ENCODE measurements around the gene DNPEP. TPM values are rescaled to one million over a fixed set of nuclear protein-coding genes. Genes with fewer than 3 reads are reported as not detected.
A peak's percentile ranks its signal among the peaks of the same experiment; 100 is the strongest.

DNPEP gene
- total RNA-seq, 2 donors from 2014 or later, result 42.7 to 51.2 TPM

DNA sequence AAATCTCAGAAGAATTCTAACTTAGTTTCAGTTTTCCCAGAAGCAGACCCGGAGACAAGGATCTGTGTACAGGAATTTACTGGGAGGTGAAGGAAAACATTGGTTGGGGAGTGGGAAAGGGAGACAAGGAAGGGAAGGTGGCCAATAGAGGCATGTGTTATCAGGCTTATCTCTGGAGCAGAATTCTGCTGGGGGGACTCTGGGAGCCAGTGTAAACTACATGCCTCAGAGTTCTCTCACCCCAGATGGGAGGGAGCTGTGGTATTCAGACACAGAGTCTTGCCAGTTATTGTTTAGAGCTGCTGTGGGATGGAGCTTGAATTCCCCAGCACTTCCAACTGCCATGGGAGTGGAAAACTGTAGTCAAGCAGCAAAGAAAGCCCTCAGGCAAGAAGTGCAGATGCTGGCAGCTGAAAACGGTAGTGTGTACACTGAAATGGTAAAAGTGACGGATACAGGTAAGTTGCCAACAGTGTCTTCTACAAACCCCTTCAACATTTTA lies 19.0 kb downstream of the DNPEP start:
- peaks cover 5 to 13% of the 10 kb centered on the region in 2 donors for H3K4me1 ChIP-seq (ENCODE audit: control insufficient read depth in 1 of 2, low read depth in 2 of 2)
- H3K4me3 ChIP-seq, result peak overlapping the region; percentile 67
- H3K36me3 ChIP-seq, result peaks cover 2% of the 10 kb centered on the region
- H3K9me3 ChIP-seq, result no peaks in the 10 kb centered on the region
- TF ChIP-seq, protein P1, sequence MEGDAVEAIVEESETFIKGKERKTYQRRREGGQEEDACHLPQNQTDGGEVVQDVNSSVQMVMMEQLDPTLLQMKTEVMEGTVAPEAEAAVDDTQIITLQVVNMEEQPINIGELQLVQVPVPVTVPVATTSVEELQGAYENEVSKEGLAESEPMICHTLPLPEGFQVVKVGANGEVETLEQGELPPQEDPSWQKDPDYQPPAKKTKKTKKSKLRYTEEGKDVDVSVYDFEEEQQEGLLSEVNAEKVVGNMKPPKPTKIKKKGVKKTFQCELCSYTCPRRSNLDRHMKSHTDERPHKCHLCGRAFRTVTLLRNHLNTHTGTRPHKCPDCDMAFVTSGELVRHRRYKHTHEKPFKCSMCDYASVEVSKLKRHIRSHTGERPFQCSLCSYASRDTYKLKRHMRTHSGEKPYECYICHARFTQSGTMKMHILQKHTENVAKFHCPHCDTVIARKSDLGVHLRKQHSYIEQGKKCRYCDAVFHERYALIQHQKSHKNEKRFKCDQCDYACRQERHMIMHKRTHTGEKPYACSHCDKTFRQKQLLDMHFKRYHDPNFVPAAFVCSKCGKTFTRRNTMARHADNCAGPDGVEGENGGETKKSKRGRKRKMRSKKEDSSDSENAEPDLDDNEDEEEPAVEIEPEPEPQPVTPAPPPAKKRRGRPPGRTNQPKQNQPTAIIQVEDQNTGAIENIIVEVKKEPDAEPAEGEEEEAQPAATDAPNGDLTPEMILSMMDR (IDR thresholded peaks at IDR 0.05), result no peak
- no peaks in the 10 kb centered on the region for H3K27me3 ChIP-seq (replicated peaks; ENCODE audit: insufficient read depth)
- peak overlapping the region; percentile 60 to 74 for H3K27ac ChIP-seq
- DNase-seq (ENCODE audit: low spot score), result no peak
- peak; percentile 60 for ATAC-seq (ENCODE audit: insufficient number of reproducible peaks, low FRiP score, low read depth)

GRCh38 chr2:219362524-219363164 lies 25.1 kb downstream of the DNPEP start:
- DNase-seq (ENCODE audit: low spot score) (no peak), ATAC-seq (ENCODE audit: insufficient number of reproducible peaks, low FRiP score, low read depth) (no peak)
- Histone ChIP-seq H3K36me3 (no peaks in the 10 kb centered on the region), H3K4me3 (no peak overlapping the region), H3K27ac (no peak overlapping the region), H3K27me3 (replicated peaks; ENCODE audit: insufficient read depth) (no peaks in the 10 kb centered on the region), H3K4me1 (ENCODE audit: control insufficient read depth in 1 of 2, low read depth in 2 of 2) (peaks cover 9 to 11% of the 10 kb centered on the region in 2 donors), H3K9me3 (no peaks in the 10 kb centered on the region)
- TF ChIP-seq, protein P1 (IDR thresholded peaks at IDR 0.05), result no peak

GRCh38 chr2:219362072-219362471 lies 25.6 kb downstream of the DNPEP start:
- Histone ChIP-seq H3K4me3 (no peak overlapping the region), H3K36me3 (no peaks in the 10 kb centered on the region), H3K27ac (no peak overlapping the region), H3K9me3 (no peaks in the 10 kb centered on the region), H3K4me1 (ENCODE audit: control insufficient read depth in 1 of 2, low read depth in 2 of 2) (peaks cover 9 to 11% of the 10 kb centered on the region in 2 donors), H3K27me3 (replicated peaks; ENCODE audit: insufficient read depth) (no peaks in the 10 kb centered on the region)
- ATAC-seq (ENCODE audit: insufficient number of reproducible peaks, low FRiP score, low read depth) (no peak), DNase-seq (ENCODE audit: low spot score) (no peak)
- TF ChIP-seq, protein P1 (IDR thresholded peaks at IDR 0.05), result no peak

GRCh38 chr2:219358170-219359075 lies 29.3 kb downstream of the DNPEP start:
- Histone ChIP-seq H3K4me3 (peak overlapping the region; percentile 22), H3K36me3 (no peaks in the 10 kb centered on the region), H3K9me3 (no peaks in the 10 kb centered on the region), H3K27ac (no peak overlapping the region), H3K4me1 (ENCODE audit: control insufficient read depth in 1 of 2, low read depth in 2 of 2) (peaks cover 9 to 11% of the 10 kb centered on the region in 2 donors), H3K27me3 (replicated peaks; ENCODE audit: insufficient read depth) (no peaks in the 10 kb centered on the region)
- no peak for ATAC-seq (ENCODE audit: insufficient number of reproducible peaks, low FRiP score, low read depth)
- no peak for DNase-seq (ENCODE audit: low spot score)
- TF ChIP-seq, protein P1 (IDR thresholded peaks at IDR 0.05), result no peak

DNA sequence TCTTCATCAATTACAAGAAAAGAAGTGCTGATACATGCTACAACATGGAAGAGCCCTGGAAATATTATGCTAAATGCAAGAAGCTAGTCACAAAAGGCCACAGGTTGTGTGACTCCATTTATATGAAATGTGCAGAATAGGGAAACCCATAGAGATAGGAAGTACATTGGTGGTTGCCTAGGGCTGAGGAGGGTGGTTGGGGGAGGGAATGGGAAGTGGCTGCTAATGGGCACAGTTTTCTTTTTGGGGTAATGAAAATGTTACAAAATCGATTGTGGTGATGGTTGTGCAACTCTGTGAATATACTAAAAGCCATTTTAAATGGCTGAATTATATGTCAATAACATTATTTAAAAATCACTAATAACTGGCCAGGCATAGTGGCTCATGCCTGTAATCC lies 30.9 kb downstream of the DNPEP start:
- TF ChIP-seq, protein P1 (IDR thresholded peaks at IDR 0.05), result no peak
- no peaks in the 10 kb centered on the region for H3K9me3 ChIP-seq
- DNase-seq (ENCODE audit: low spot score) (no peak), ATAC-seq (ENCODE audit: insufficient number of reproducible peaks, low FRiP score, low read depth) (no peak)
- no peak overlapping the region for H3K4me3 ChIP-seq
- no peaks in the 10 kb centered on the region for H3K27me3 ChIP-seq (replicated peaks; ENCODE audit: insufficient read depth)
- H3K27ac ChIP-seq, result no peak overlapping the region
- no peaks in the 10 kb centered on the region for H3K36me3 ChIP-seq
- peaks cover 9 to 11% of the 10 kb centered on the region in 2 donors for H3K4me1 ChIP-seq (ENCODE audit: control insufficient read depth in 1 of 2, low read depth in 2 of 2)

All from thoracic aorta (tissue), 2 donors.